ENCODE measurements around the gene DTX3.

The DTX3 gene

GRCh38 chr12:57571926-57572762, 32.5 kb upstream of the DTX3 start:
- ATAC-seq, result no peak
- no peak for TF ChIP-seq CSRNP3 (CRISPR knock-in tag; IDR thresholded peaks at IDR 0.05)

GRCh38 chr12:57574795-57575194, 29.8 kb upstream of the DTX3 start:
- no peak for TF ChIP-seq CREB5 (CRISPR knock-in tag; IDR thresholded peaks at IDR 0.05; ENCODE audit: low read depth)
- no peak for TF ChIP-seq BACH2 (CRISPR knock-in tag; IDR thresholded peaks at IDR 0.05; ENCODE audit: borderline replicate concordance)
- TF ChIP-seq POU6F1 (CRISPR knock-in tag; IDR thresholded peaks at IDR 0.05; ENCODE audit: borderline replicate concordance, low read depth), result no peak
- TF ChIP-seq PATZ1 (CRISPR knock-in tag; IDR thresholded peaks at IDR 0.05; ENCODE audit: borderline replicate concordance), result no peak
- TF ChIP-seq ZC3H10 (CRISPR knock-in tag; IDR thresholded peaks at IDR 0.05), result no peak
- no peak for TF ChIP-seq OSR1 (CRISPR knock-in tag; IDR thresholded peaks at IDR 0.05)
- no peak for TF ChIP-seq ISL1 (CRISPR knock-in tag; IDR thresholded peaks at IDR 0.05)
- TF ChIP-seq ESRRG (CRISPR knock-in tag; IDR thresholded peaks at IDR 0.05), result no peak
- TF ChIP-seq TCF4 (CRISPR knock-in tag; IDR thresholded peaks at IDR 0.05; ENCODE audit: borderline replicate concordance), result no peak
- no peak for TF ChIP-seq CSDC2 (CRISPR knock-in tag; IDR thresholded peaks at IDR 0.05)
- no peak for TF ChIP-seq ARNTL (CRISPR knock-in tag; IDR thresholded peaks at IDR 0.05; ENCODE audit: borderline replicate concordance, low read depth)
- TF ChIP-seq ZFP3 (CRISPR knock-in tag; IDR thresholded peaks at IDR 0.05), result no peak
- no peak for TF ChIP-seq RARB (CRISPR knock-in tag; IDR thresholded peaks at IDR 0.05)
- no peak for TF ChIP-seq GLIS3 (CRISPR knock-in tag; IDR thresholded peaks at IDR 0.05)
- TF ChIP-seq ZNF70 (CRISPR knock-in tag; IDR thresholded peaks at IDR 0.05), result no peak
- no peak for TF ChIP-seq ZFP30 (CRISPR knock-in tag; IDR thresholded peaks at IDR 0.05)
- TF ChIP-seq ZNF8 (CRISPR knock-in tag; IDR thresholded peaks at IDR 0.05), result no peak
- no peak for TF ChIP-seq PPARA (CRISPR knock-in tag; IDR thresholded peaks at IDR 0.05; ENCODE audit: borderline replicate concordance)
- ATAC-seq, result no peak

- ATAC-seq, result no peak
- TF ChIP-seq CSRNP3 (CRISPR knock-in tag; IDR thresholded peaks at IDR 0.05) (no peak), ZNF565 (CRISPR knock-in tag; conservative IDR thresholded peaks at IDR 0.05; ENCODE audit: low read depth) (no peak), SNAI2 (CRISPR knock-in tag; IDR thresholded peaks at IDR 0.05) (no peak), TCF4 (CRISPR knock-in tag; IDR thresholded peaks at IDR 0.05; ENCODE audit: borderline replicate concordance) (no peak), POU6F1 (CRISPR knock-in tag; IDR thresholded peaks at IDR 0.05; ENCODE audit: borderline replicate concordance, low read depth) (no peak)
Measured at GRCh38 chr12:57575771-57576612, 28.6 kb upstream of the DTX3 start.

Measured in SK-N-SH treated with all-trans-retinoic acid at 6 μM for 48 hours (cell line).